GM06990 (cell line): ENCODE measurements around the gene BCORL1.

Source experiments
- DNase-seq: peaks from one replicate; pipeline ENCODE4 v3.0.0-alpha.2; 2011; ENCODE audit not compliant: insufficient read length; ENCODE audit errors: extremely low read depth
- H3K27me3 ChIP-seq: replicated peaks from 2 replicates; pipeline ENCODE4 v1.6.0; 2011; ENCODE audit warnings: low read length; ENCODE audit not compliant: control insufficient read depth, insufficient read depth
- H3K36me3 ChIP-seq: 2 replicates; pipeline ENCODE4 v1.5.1; 2011; ENCODE audit warnings: low read length; ENCODE audit not compliant: control insufficient read depth, insufficient read depth
- H3K4me3 ChIP-seq: replicated peaks from 2 replicates; pipeline ENCODE4 v1.5.1; 2011; ENCODE audit warnings: low read depth, mild to moderate bottlenecking, control low read depth, low read length
- TF ChIP-seq, protein P1 (sequence below): IDR thresholded peaks from 2 replicates; pipeline ENCODE4 v1.5.1; 2011; ENCODE audit warnings: low read length, control low read depth, mild to moderate bottlenecking, inconsistent platforms; ENCODE audit not compliant: insufficient read depth, poor library complexity, severe bottlenecking

BCORL1 gene

GRCh38 chrX:130091980-130092522, 109.6 kb downstream of the BCORL1 start:
- H3K27me3 ChIP-seq: no peaks in the 10 kb centered on the region
- peak; percentile 90 for DNase-seq
- TF ChIP-seq, protein P1, sequence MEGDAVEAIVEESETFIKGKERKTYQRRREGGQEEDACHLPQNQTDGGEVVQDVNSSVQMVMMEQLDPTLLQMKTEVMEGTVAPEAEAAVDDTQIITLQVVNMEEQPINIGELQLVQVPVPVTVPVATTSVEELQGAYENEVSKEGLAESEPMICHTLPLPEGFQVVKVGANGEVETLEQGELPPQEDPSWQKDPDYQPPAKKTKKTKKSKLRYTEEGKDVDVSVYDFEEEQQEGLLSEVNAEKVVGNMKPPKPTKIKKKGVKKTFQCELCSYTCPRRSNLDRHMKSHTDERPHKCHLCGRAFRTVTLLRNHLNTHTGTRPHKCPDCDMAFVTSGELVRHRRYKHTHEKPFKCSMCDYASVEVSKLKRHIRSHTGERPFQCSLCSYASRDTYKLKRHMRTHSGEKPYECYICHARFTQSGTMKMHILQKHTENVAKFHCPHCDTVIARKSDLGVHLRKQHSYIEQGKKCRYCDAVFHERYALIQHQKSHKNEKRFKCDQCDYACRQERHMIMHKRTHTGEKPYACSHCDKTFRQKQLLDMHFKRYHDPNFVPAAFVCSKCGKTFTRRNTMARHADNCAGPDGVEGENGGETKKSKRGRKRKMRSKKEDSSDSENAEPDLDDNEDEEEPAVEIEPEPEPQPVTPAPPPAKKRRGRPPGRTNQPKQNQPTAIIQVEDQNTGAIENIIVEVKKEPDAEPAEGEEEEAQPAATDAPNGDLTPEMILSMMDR: peak; percentile 28
- peak overlapping the region; percentile 53 for H3K4me3 ChIP-seq
- no peaks in the 10 kb centered on the region; the same call in 1 of the 2 replicates for H3K36me3 ChIP-seq

DNA sequence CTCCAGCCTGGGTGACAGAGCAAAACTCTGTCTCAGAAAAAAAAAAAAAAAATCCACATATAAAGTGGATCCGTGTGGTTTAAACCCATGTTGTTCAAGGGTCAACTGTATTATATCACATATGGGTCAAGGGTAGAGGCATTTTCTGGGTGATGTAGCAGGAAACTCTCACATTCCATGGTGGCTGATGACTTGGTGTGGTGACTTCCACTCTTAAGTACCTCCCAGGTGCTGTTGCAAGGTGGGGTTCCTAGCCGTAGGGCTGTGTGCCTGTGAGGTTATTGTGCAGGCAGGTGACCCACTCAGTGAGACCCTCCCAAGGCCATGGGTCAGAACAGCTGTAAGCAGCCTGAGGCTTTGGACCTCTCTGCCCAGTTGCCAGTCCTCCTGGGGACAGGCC, 110.8 kb downstream of the BCORL1 start:
- no peaks in the 10 kb centered on the region; the same call in 1 of the 2 replicates for H3K36me3 ChIP-seq
- TF ChIP-seq, protein P1: no peak
- DNase-seq: no peak
- H3K27me3 ChIP-seq: no peaks in the 10 kb centered on the region
- H3K4me3 ChIP-seq: no peak overlapping the region

- TF ChIP-seq, protein P1: no peak
- H3K36me3 ChIP-seq: no peaks in the 10 kb centered on the region; the same call in 1 of the 2 replicates
- H3K4me3 ChIP-seq: no peak overlapping the region
- H3K27me3 ChIP-seq: no peaks in the 10 kb centered on the region
- DNase-seq: no peak
Measured at GRCh38 chrX:130094696-130095095, 112.3 kb downstream of the BCORL1 start.

- TF ChIP-seq, protein P1: no peak
- Histone ChIP-seq H3K36me3 (peaks cover 2% of the 10 kb centered on the region; the same call in 1 of the 2 replicates), H3K4me3 (no peak overlapping the region), H3K27me3 (no peaks in the 10 kb centered on the region)
- no peak for DNase-seq
Measured at GRCh38 chrX:130095249-130096030, 113.0 kb downstream of the BCORL1 start.

DNA sequence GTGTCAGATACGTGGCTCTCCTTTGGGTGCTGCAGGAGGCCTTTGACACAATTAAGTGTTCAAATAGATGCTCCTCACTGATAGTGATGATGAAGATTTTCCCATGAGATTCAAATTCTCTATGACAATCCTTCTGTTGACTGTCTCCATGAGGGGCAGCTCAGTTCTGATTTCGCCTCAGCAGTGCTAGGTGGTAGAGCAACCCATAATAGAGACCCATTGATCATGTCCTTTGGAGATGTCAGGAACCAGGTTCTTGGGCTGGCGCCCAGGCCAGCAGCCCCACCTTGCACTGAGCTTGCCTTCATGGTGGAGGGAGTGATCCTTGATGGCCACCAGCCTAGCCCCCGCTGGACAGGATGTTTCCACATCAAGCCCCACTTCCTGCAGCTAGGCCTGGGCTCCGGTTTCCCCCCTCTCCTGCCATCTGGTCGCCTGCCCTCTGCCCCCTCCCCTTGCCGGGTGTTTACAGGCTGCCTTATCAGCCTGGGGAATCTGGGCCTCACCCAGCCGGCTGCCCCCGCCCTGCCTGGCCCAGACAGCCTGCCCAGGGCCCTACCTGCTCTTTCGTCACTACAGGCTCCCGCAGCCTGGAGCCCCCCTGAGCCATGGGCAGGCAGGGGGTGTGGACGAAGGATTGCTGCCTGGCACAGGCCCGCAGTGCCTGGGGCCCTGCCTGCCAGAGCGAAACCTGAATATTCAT, 115.2 kb downstream of the BCORL1 start:
- H3K36me3 ChIP-seq: peaks cover 2% of the 10 kb centered on the region; the same call in 1 of the 2 replicates
- H3K27me3 ChIP-seq: no peaks in the 10 kb centered on the region
- TF ChIP-seq, protein P1: no peak
- DNase-seq: no peak
- H3K4me3 ChIP-seq: no peak overlapping the region
